Natural killer cell treated with Interleukin-12 subunit alpha and Interleukin-12 subunit beta and Interleukin-15 and Interleukin-18, amount 100 ng/mL, for 72 hours (primary cell): ENCODE results near the gene CRAT. TPM values are rescaled to one million over a fixed set of nuclear protein-coding genes. Genes with fewer than 3 reads are reported as not detected.

Experiments used
- ATAC-seq, 2 donors: fragments of 150-1000 bp; cut with Tn5 transposase in 1 of 2; sonication (Bioruptor Pico), chemical (Tn5 transposase) in 1 of 2; 2 replicates each; pipeline ENCODE4 v1.10.0; 2021
- DNase-seq: peaks from one replicate; pipeline ENCODE4 v3.0.0; 2022; ENCODE audit warnings: low spot score
- H3K27ac Mint-ChIP-seq, 2 donors: 1 replicate in 1 of 2; 2 replicates in 1 of 2; pipeline ENCODE4 v1.8.0; 2022; ENCODE audit warnings: mixed read lengths in 2 of 2, mild to moderate bottlenecking in 1 of 2, moderate library complexity in 1 of 2
- H3K27me3 Mint-ChIP-seq, 2 donors: 1 replicate in 1 of 2; 2 replicates in 1 of 2; pipeline ENCODE4 v1.8.0; 2022; ENCODE audit warnings: mixed read lengths in 2 of 2
- H3K36me3 Mint-ChIP-seq: one replicate; pipeline ENCODE4 v1.8.0; 2022; ENCODE audit warnings: mixed read lengths
- H3K4me1 Mint-ChIP-seq, 2 donors: 1 replicate in 1 of 2; 2 replicates in 1 of 2; pipeline ENCODE4 v1.8.0; 2022; ENCODE audit warnings: low read depth in 2 of 2, mixed read lengths in 2 of 2, mild to moderate bottlenecking in 1 of 2
- H3K4me3 Mint-ChIP-seq: one replicate; pipeline ENCODE4 v1.8.0; 2022; ENCODE audit warnings: mixed read lengths
- H3K9me3 Mint-ChIP-seq: 2 replicates; pipeline ENCODE4 v1.8.0; 2022; ENCODE audit warnings: mixed read lengths
- total RNA-seq, 2 donors: library from RNA; stranded (reverse); gene quantifications; one replicate each; pipeline ENCODE4 v1.2.3, GENCODE V29; 2022

Gene CRAT
- 10 to 100 TPM; 11.9 to 12.7 TPM for total RNA-seq

DNA sequence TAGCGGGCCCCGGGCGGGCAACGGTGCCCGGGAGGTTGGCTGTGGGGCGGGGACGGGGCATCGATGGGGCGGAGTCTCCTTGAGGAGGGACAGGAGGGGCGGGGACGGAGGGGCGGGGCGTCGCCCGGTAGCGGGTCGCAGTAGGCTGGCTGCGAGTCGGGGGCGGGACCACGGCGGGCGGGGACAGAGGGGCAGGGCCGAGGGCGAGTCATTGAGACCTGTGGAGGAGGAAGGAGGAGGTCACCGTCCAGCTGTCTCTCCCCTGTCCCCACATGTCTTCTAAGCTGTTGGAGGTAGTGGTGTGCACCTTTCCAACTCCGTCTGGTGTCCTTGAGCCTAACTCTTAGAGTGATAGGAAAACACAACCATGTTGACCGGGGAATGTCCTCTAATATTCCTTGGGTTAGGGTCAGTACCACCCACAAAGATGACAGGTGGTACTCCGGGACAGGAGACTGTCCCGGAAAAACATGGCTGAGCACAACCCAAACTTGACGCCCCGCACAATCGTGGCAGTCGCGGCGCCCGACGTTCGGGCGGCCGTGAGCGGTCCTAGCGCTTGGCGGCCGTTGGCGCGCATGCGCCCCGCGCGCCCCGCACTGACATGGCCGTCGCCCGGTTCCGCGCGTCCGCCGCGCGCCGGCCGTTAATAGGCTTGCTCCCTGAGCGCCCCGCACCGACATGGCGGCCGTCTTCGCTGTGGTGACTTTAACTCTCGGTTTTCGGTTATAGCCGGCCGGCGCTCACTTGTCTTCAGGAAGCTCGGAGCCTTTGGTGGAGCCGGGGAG, at the start of gene CRAT, which contains the start of gene PTPA:
TSS of gene CRAT (minus strand) at position 54 of the 788 bp plus-strand sequence. CDS start 284 bp downstream, outside the sequence.
TSS of gene PTPA (plus strand) at position 676 of the 788 bp plus-strand sequence. CDS start 186 bp downstream, outside the sequence.
- ATAC-seq (peak; percentile 93 to 96), DNase-seq (peak; percentile 97)
- peaks cover 17% of the 10 kb centered on the region in 2 donors for H3K4me1 Mint-ChIP-seq
- no peaks in the 10 kb centered on the region for H3K27me3 Mint-ChIP-seq
- peak within 1 kb of the TSS; percentile 92 for H3K4me3 Mint-ChIP-seq
- H3K36me3 Mint-ChIP-seq = no peaks in the 10 kb centered on the region
- H3K9me3 Mint-ChIP-seq = no peaks in the 10 kb centered on the region
- peak within 1 kb of the TSS; percentile 90 to 93 for H3K27ac Mint-ChIP-seq

DNA sequence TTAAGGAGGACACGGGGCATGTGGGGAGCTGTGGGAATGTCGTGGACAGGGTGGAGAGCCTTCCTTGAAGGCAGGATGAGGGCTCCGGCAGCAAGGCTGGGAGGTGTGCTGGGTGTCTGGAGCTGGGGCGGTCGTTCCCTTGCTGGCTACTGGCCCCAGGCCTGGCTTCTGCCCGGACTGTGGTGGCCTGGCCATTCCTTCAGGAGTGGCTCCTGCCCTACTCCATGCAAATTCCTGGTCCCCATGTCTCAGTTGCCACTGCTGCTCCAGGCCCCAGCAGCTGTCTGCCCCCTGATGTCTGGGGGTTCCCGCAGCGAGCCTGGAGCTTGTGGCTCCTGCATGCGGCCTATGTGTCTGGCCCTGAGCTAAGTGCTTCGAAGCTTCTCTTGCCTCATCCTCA, 45.6 kb upstream of the CRAT start:
- Mint-ChIP-seq H3K36me3 (no peaks in the 10 kb centered on the region), H3K27ac (no peak overlapping the region), H3K4me3 (no peak overlapping the region), H3K4me1 (peaks cover 0 to 6% of the 10 kb centered on the region in 2 donors), H3K27me3 (no peaks in the 10 kb centered on the region), H3K9me3 (no peaks in the 10 kb centered on the region)
- DNase-seq (no peak), ATAC-seq (no peak)

- Mint-ChIP-seq H3K27me3 (no peaks in the 10 kb centered on the region), H3K36me3 (no peaks in the 10 kb centered on the region), H3K4me1 (peaks cover 0 to 7% of the 10 kb centered on the region in 2 donors), H3K4me3 (no peak overlapping the region), H3K9me3 (no peaks in the 10 kb centered on the region), H3K27ac (no peak overlapping the region)
- no peak for ATAC-seq
- no peak for DNase-seq
Observed at GRCh38 chr9:129154866-129155477, 44.4 kb upstream of the CRAT start.

DNA sequence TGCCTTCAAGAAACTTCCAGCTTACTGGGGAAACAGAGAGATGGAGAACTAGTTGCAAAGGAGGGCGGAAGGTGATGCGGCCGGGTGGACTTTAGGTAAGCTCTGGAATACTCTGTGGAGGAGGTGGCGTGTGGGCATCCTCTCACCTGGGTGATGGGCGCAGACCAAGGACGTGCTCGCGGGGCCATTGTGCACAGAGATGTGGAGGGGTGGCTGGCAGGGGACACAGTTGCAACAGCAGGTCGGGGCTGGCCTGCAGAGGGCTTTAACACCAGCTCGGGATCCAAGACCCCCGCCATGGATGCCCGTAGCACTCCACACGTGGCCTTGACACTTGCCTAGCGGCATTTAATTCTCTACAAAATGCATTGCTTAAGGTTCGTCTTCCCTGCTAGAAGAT, 40.9 kb upstream of the CRAT start:
- Mint-ChIP-seq H3K36me3 (no peaks in the 10 kb centered on the region), H3K4me1 (peaks cover 0 to 12% of the 10 kb centered on the region in 2 donors), H3K4me3 (no peak overlapping the region), H3K9me3 (no peaks in the 10 kb centered on the region), H3K27ac (no peak overlapping the region), H3K27me3 (no peaks in the 10 kb centered on the region)
- ATAC-seq (no peak), DNase-seq (no peak)

GRCh38 chr9:129150672-129151211, 40.1 kb upstream of the CRAT start:
- Mint-ChIP-seq H3K27me3 (no peaks in the 10 kb centered on the region), H3K4me3 (no peak overlapping the region), H3K27ac (peak overlapping the region in 1 of 2 donors; percentile 21), H3K9me3 (no peaks in the 10 kb centered on the region), H3K36me3 (no peaks in the 10 kb centered on the region), H3K4me1 (peaks cover 0 to 12% of the 10 kb centered on the region in 2 donors)
- ATAC-seq (no peak), DNase-seq (no peak)

DNA sequence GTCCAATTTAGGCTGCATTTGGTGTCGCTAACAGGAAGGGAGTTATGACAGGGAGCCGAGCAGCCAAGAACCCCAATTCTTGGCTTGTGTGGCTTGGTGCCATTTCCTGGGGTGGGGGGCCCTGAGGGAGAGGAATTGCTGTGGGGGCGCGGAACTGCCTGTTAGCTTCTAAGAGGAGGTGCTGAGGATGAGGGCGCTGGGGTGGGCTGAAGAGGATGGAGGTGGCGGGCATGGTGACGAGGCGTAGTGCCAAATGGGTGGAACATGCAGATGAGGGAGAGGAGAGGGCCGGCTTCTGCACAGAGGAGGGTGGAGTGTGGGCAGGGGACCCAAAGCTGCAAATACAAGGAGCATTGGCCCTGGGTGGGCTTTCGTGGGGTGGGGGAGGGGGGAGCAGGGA, 39.5 kb upstream of the CRAT start:
- peaks cover 0 to 12% of the 10 kb centered on the region in 2 donors for H3K4me1 Mint-ChIP-seq
- peak overlapping the region in 1 of 2 donors; percentile 21 for H3K27ac Mint-ChIP-seq
- H3K36me3 Mint-ChIP-seq = no peaks in the 10 kb centered on the region
- no peak for DNase-seq
- no peak overlapping the region for H3K4me3 Mint-ChIP-seq
- H3K9me3 Mint-ChIP-seq = no peaks in the 10 kb centered on the region
- H3K27me3 Mint-ChIP-seq = no peaks in the 10 kb centered on the region
- ATAC-seq = no peak

DNA sequence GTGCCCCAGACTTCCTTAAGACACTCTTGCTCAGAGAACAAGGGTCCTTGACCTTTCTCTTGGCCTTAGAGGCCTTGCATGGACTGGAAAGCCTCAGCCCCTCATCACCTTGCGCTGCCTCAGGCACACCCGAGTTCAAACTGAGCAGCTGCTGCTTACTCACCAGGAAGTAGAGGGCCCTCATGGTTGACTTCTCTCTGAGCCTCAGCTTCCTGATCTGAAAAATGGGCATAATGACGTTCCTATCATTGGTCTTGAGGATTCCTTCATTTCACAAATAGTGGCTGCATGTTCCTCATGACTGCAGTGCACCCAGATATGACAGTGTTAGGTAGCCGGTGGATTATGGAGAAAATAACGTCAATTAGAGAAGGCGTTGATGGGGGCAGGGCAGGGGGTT, 38.8 kb upstream of the CRAT start:
- peak overlapping the region; percentile 4 to 21 for H3K27ac Mint-ChIP-seq
- peaks cover 0 to 12% of the 10 kb centered on the region in 2 donors for H3K4me1 Mint-ChIP-seq
- no peak for DNase-seq

DNA sequence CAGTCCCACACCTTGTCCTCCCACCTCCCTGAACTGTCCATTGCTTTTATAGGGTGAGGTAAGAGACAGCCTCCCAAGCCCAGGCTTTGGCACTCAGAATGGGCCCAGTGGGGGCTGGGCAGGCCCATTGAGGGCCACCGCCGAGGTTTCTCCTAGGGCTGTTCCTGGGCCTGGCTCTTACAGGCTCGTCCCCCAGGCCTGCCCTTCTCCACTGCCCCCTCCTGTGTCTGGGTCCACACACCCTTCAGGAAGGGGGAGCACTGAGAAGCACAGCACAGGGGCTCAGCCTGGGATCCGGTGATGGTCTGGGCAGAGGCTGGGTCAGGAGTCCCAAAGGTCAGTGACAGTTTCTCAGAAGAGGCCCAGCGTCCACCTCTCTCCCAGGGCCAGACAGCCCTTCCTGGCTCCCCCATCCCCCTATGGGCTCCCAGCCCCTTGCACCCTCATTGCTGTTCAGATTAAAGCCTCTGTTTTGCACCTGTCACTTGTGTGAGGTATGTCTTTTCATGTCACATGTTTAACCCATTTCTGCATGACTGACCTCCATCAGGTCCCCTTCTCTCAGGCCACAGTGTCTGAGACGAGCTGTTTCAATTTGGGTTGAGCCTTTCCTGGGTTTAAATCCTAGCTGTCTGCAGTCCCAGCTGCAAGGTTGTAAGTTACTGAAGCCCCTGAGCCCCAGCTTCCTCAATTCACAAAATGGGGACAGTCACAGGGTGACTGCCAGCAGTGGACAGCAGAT, 38.0 kb upstream of the CRAT start:
- Mint-ChIP-seq H3K36me3 (no peaks in the 10 kb centered on the region), H3K4me1 (peaks cover 0 to 12% of the 10 kb centered on the region in 2 donors), H3K27ac (no peak overlapping the region)

More for the DNA sequence above, 38.8 kb upstream of the CRAT start:
- no peaks in the 10 kb centered on the region for H3K36me3 Mint-ChIP-seq
- H3K4me3 Mint-ChIP-seq = no peak overlapping the region
- H3K27me3 Mint-ChIP-seq = no peaks in the 10 kb centered on the region
- no peaks in the 10 kb centered on the region for H3K9me3 Mint-ChIP-seq
- ATAC-seq = no peak

DNA sequence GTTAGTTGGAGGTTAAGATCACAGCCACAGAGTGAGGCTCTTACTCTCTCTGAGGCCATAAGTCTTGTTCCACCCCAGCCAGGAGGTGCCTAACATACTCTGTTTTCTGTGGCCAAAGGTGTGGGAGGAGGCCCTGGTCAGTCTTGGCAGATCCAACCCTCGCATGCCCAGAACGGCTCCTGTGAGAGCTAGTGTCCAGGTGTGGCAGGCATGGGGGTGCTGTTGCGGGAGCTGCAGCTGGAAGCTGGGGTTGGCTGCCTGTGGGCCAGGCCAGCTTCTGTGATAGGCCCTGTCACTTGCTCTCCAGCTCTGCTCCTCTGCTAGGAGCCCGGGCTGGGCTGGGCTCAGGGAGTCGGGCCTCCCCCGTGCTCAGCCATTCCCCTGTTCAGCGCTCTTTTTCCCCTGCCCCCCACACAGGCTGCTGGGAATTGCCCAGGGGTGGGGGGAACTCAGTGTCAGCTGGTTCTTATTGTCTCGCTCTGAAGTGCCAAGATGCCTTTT, 35.9 kb upstream of the CRAT start:
- Mint-ChIP-seq H3K27me3 (no peaks in the 10 kb centered on the region), H3K27ac (peak overlapping the region in 1 of 2 donors; percentile 80), H3K4me3 (no peak overlapping the region), H3K4me1 (peaks cover 7 to 13% of the 10 kb centered on the region in 2 donors), H3K36me3 (no peaks in the 10 kb centered on the region), H3K9me3 (no peaks in the 10 kb centered on the region)
- no peak for DNase-seq
- ATAC-seq = no peak

More for the DNA sequence above, 38.0 kb upstream of the CRAT start:
- Mint-ChIP-seq H3K27me3 (no peaks in the 10 kb centered on the region), H3K9me3 (no peaks in the 10 kb centered on the region), H3K4me3 (no peak overlapping the region)
- ATAC-seq = no peak
- no peak for DNase-seq

DNA sequence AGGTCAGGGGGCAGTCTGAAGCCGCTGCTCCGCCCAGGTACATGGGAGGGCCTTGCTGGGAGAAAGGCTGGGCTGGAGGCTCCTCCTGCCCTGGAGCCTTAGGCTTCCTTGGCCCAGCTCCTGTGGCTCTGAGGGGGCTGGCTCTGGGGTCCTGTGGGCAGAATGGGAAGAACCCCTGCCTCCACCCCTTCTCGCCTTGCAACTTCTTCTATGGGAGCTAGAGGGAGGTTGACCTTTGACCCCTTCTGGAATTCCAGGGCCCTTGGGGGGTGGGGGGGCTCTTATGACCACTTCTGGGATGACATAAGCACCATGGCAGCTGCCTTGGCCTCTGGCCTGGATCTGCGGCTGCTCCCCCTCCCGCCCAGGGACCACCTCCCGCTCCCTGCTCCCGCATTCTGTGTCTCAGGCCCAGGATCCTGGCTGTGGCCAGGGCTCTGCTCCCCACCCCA, 35.3 kb upstream of the CRAT start:
- Mint-ChIP-seq H3K9me3 (no peaks in the 10 kb centered on the region), H3K27ac (no peak overlapping the region), H3K27me3 (no peaks in the 10 kb centered on the region), H3K36me3 (no peaks in the 10 kb centered on the region), H3K4me1 (peaks cover 12 to 14% of the 10 kb centered on the region in 2 donors), H3K4me3 (no peak overlapping the region)
- DNase-seq = no peak
- ATAC-seq = no peak

DNA sequence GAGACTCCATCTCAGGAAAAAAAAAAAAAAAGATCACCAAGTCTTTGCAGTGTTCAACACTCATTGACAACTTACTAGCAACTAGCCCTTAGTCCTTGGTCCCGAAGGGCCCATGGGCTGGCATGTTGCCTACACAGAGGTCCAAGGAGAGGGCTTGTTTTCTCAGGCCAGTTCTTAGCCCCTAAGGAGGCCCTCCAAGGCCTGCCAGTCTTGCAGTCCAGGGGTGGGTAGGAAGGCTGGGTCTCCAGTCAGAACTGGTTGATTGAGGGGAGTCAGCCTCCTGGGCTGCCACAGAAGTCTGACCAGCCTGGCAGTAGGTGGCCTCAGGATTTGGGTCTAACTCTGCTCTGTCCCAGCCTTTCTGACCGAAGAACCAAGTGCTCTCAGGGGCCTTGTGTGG, 34.7 kb upstream of the CRAT start:
- H3K9me3 Mint-ChIP-seq = no peaks in the 10 kb centered on the region
- H3K4me3 Mint-ChIP-seq = no peak overlapping the region
- H3K27ac Mint-ChIP-seq = no peak overlapping the region
- H3K27me3 Mint-ChIP-seq = no peaks in the 10 kb centered on the region
- peaks cover 12 to 16% of the 10 kb centered on the region in 2 donors for H3K4me1 Mint-ChIP-seq
- ATAC-seq = no peak
- H3K36me3 Mint-ChIP-seq = no peaks in the 10 kb centered on the region
- no peak for DNase-seq

- DNase-seq = no peak
- H3K27me3 Mint-ChIP-seq = no peaks in the 10 kb centered on the region
- peaks cover 20 to 31% of the 10 kb centered on the region in 2 donors for H3K4me1 Mint-ChIP-seq
- no peak overlapping the region for H3K4me3 Mint-ChIP-seq
- peak overlapping the region; percentile 23 to 66 for H3K27ac Mint-ChIP-seq
- H3K9me3 Mint-ChIP-seq = no peaks in the 10 kb centered on the region
- no peak for ATAC-seq
- no peaks in the 10 kb centered on the region for H3K36me3 Mint-ChIP-seq
Observed at GRCh38 chr9:129143031-129143927, 32.7 kb upstream of the CRAT start.
